Trophoblast cell (in vitro differentiated cells and primary cell): ENCODE data around the gene G3BP2.

Experiments
- DNase-seq, 2 donors: peaks; one replicate each; pipeline ENCODE4 v3.0.0-alpha.2; 2016
- H2AFZ ChIP-seq: 2 replicates; pipeline ENCODE4 v1.6.1; 2013; ENCODE audit warnings: low read length, moderate library complexity, mild to moderate bottlenecking; ENCODE audit not compliant: insufficient read depth, poor library complexity
- H2AK5ac ChIP-seq: 2 replicates; pipeline ENCODE4 v1.6.1; 2013; ENCODE audit warnings: mild to moderate bottlenecking, low read length
- H2BK120ac ChIP-seq: 2 replicates; pipeline ENCODE4 v1.6.1; 2013; ENCODE audit warnings: low read length, mild to moderate bottlenecking, moderate library complexity; ENCODE audit not compliant: insufficient read depth, poor library complexity
- H2BK12ac ChIP-seq: 2 replicates; pipeline ENCODE4 v1.6.1; 2013; ENCODE audit warnings: mild to moderate bottlenecking, low read length, moderate library complexity
- H2BK5ac ChIP-seq: 2 replicates; pipeline ENCODE4 v1.6.1; 2013; ENCODE audit warnings: low read length, low read depth, moderate library complexity, mild to moderate bottlenecking; ENCODE audit not compliant: poor library complexity
- H3K14ac ChIP-seq: 2 replicates; pipeline ENCODE4 v1.6.1; 2013; ENCODE audit warnings: mild to moderate bottlenecking, low read length
- H3K18ac ChIP-seq: 2 replicates; pipeline ENCODE4 v1.6.1; 2013; ENCODE audit warnings: mild to moderate bottlenecking, low read length
- H3K23ac ChIP-seq: 2 replicates; pipeline ENCODE4 v1.6.1; 2013; ENCODE audit warnings: low read length
- H3K27ac ChIP-seq: 2 replicates; pipeline ENCODE4 v1.5.1; 2013; ENCODE audit warnings: low read depth, mild to moderate bottlenecking, inconsistent platforms, low read length, moderate library complexity
- H3K27me3 ChIP-seq: 2 replicates; pipeline ENCODE4 v1.6.1; 2013; ENCODE audit warnings: inconsistent platforms, mild to moderate bottlenecking, low read length, moderate library complexity; ENCODE audit not compliant: insufficient read depth
- H3K36me3 ChIP-seq, 2 experiments: 1 replicate in 1 of 2; 2 replicates in 1 of 2; pipeline ENCODE4 v1.6.1; 2013; ENCODE audit warnings: low read length in 2 of 2, mild to moderate bottlenecking in 2 of 2, moderate library complexity in 1 of 2; ENCODE audit not compliant: insufficient read depth in 2 of 2, control insufficient read depth in 1 of 2
- H3K4ac ChIP-seq: 2 replicates; pipeline ENCODE4 v1.6.1; 2013; ENCODE audit warnings: low read depth, mild to moderate bottlenecking, low read length, moderate library complexity
- H3K4me1 ChIP-seq, 2 experiments: 1 replicate in 1 of 2; 2 replicates in 1 of 2; pipeline ENCODE4 v1.6.1; 2013; ENCODE audit warnings: low read length in 2 of 2, mild to moderate bottlenecking in 2 of 2, moderate library complexity in 1 of 2; ENCODE audit not compliant: insufficient read depth in 2 of 2, control insufficient read depth in 1 of 2
- H3K4me2 ChIP-seq: 2 replicates; pipeline ENCODE4 v1.6.1; 2013; ENCODE audit warnings: inconsistent platforms, mild to moderate bottlenecking, low read length, moderate library complexity
- H3K4me3 ChIP-seq: 2 replicates; pipeline ENCODE4 v1.5.1; 2013; ENCODE audit warnings: mild to moderate bottlenecking, low read depth, low read length, inconsistent platforms
- H3K79me1 ChIP-seq: one replicate; pipeline ENCODE4 v1.6.1; 2013; ENCODE audit warnings: low read length
- H3K79me2 ChIP-seq: 2 replicates; pipeline ENCODE4 v1.6.1; 2013; ENCODE audit warnings: low read length, mild to moderate bottlenecking; ENCODE audit not compliant: control insufficient read depth, insufficient read depth, poor library complexity
- H3K9ac ChIP-seq: 2 replicates; pipeline ENCODE4 v1.6.1; 2013; ENCODE audit warnings: mild to moderate bottlenecking, low read length
- H3K9me3 ChIP-seq: 2 replicates; pipeline ENCODE4 v1.6.1; 2013; ENCODE audit warnings: low read depth, mild to moderate bottlenecking, control low read depth, inconsistent platforms, low read length; ENCODE audit not compliant: insufficient read depth
- H4K12ac ChIP-seq: 2 replicates; pipeline ENCODE4 v1.6.1; 2013; ENCODE audit warnings: low read depth, mild to moderate bottlenecking, low read length, moderate library complexity
- H4K8ac ChIP-seq: 2 replicates; pipeline ENCODE4 v1.6.1; 2013; ENCODE audit warnings: low read depth, mild to moderate bottlenecking, low read length, moderate library complexity
- H4K91ac ChIP-seq: one replicate; pipeline ENCODE4 v1.6.1; 2013; ENCODE audit warnings: low read depth, mild to moderate bottlenecking, low read length, moderate library complexity
- WGBS: extraction: QIAGEN DNeasy Blood & Tissue Kit; methylation state at CpG from one replicate; pipeline ENCODE4 v1.1.7; 2013; ENCODE audit warnings: missing lambda C conversion rate; ENCODE audit not compliant: insufficient read length, insufficient coverage; ENCODE audit errors: extremely low coverage; 5-methylcytosine and 5-hydroxymethylcytosine counted together

The G3BP2 gene

GRCh38 chr4:75699299-75699698 lies 26.1 kb upstream of the G3BP2 start:
- Histone ChIP-seq H4K8ac (no peak overlapping the region), H2BK12ac (no peak overlapping the region), H4K12ac (no peak overlapping the region), H2BK5ac (no peak overlapping the region), H3K79me1 (no peaks in the 10 kb centered on the region), H4K91ac (no peak overlapping the region), H3K4ac (no peak overlapping the region), H3K79me2 (no peaks in the 10 kb centered on the region), H3K18ac (no peak overlapping the region), H3K27me3 (no peaks in the 10 kb centered on the region), H2AK5ac (no peak overlapping the region), H2BK120ac (no peak overlapping the region), H3K14ac (no peak overlapping the region), H3K4me3 (no peak overlapping the region), H3K9me3 (no peaks in the 10 kb centered on the region), H3K4me1 (peaks cover 6 to 9% of the 10 kb centered on the region in 2 experiments), H3K27ac (no peak overlapping the region), H3K23ac (no peak overlapping the region), H3K9ac (no peak overlapping the region), H2AFZ (no peak overlapping the region), H3K36me3 (no peaks in the 10 kb centered on the region), H3K4me2 (no peak overlapping the region)
- WGBS: no CpG with 5 or more reads among the region's 1 CpG
- DNase-seq: no peak

GRCh38 chr4:75698963-75699228 lies 25.7 kb upstream of the G3BP2 start:
- H3K36me3 ChIP-seq: no peaks in the 10 kb centered on the region
- no peak overlapping the region for H4K91ac ChIP-seq
- no peaks in the 10 kb centered on the region for H3K27me3 ChIP-seq
- no peak overlapping the region for H2AK5ac ChIP-seq
- no peak overlapping the region for H2BK5ac ChIP-seq
- H3K4ac ChIP-seq: no peak overlapping the region
- H3K9me3 ChIP-seq: no peaks in the 10 kb centered on the region
- H3K4me3 ChIP-seq: no peak overlapping the region
- H2BK120ac ChIP-seq: no peak overlapping the region
- WGBS: no CpG with 5 or more reads among the region's 2 CpGs
- H4K12ac ChIP-seq: no peak overlapping the region
- H4K8ac ChIP-seq: no peak overlapping the region
- H3K79me2 ChIP-seq: no peaks in the 10 kb centered on the region
- H3K18ac ChIP-seq: no peak overlapping the region
- no peak overlapping the region for H3K23ac ChIP-seq
- no peak overlapping the region for H3K27ac ChIP-seq
- H3K9ac ChIP-seq: no peak overlapping the region
- no peak overlapping the region for H3K14ac ChIP-seq
- peaks cover 6 to 9% of the 10 kb centered on the region in 2 experiments for H3K4me1 ChIP-seq
- no peak overlapping the region for H2AFZ ChIP-seq
- H3K4me2 ChIP-seq: no peak overlapping the region
- DNase-seq: no peak
- H3K79me1 ChIP-seq: no peaks in the 10 kb centered on the region
- no peak overlapping the region for H2BK12ac ChIP-seq

- DNase-seq: peak in 1 of 2 donors; percentile 16
- H3K9ac ChIP-seq: no peak overlapping the region
- H3K23ac ChIP-seq: no peak overlapping the region
- no peak overlapping the region for H2BK120ac ChIP-seq
- H2AFZ ChIP-seq: no peak overlapping the region
- H2BK12ac ChIP-seq: no peak overlapping the region
- no peak overlapping the region for H3K4ac ChIP-seq
- H2BK5ac ChIP-seq: no peak overlapping the region
- no peak overlapping the region for H2AK5ac ChIP-seq
- H3K4me1 ChIP-seq: peaks cover 6 to 9% of the 10 kb centered on the region in 2 experiments
- no peak overlapping the region for H4K91ac ChIP-seq
- no peaks in the 10 kb centered on the region for H3K36me3 ChIP-seq
- no peak overlapping the region for H3K27ac ChIP-seq
- H3K14ac ChIP-seq: no peak overlapping the region
- no peak overlapping the region for H3K4me3 ChIP-seq
- H3K9me3 ChIP-seq: no peaks in the 10 kb centered on the region
- H4K8ac ChIP-seq: no peak overlapping the region
- no peak overlapping the region for H4K12ac ChIP-seq
- no peaks in the 10 kb centered on the region for H3K79me2 ChIP-seq
- no peaks in the 10 kb centered on the region for H3K79me1 ChIP-seq
- no peaks in the 10 kb centered on the region for H3K27me3 ChIP-seq
- no peak overlapping the region for H3K4me2 ChIP-seq
- no peak overlapping the region for H3K18ac ChIP-seq
- WGBS: no CpG with 5 or more reads among the region's 6 CpGs
Measured at GRCh38 chr4:75698162-75698962, 25.2 kb upstream of the G3BP2 start.

GRCh38 chr4:75696581-75696980 lies 23.4 kb upstream of the G3BP2 start:
- Histone ChIP-seq H3K79me1 (no peaks in the 10 kb centered on the region), H3K9ac (no peak overlapping the region), H4K8ac (no peak overlapping the region), H4K12ac (no peak overlapping the region), H4K91ac (no peak overlapping the region), H3K27me3 (no peaks in the 10 kb centered on the region), H3K23ac (no peak overlapping the region), H2AK5ac (no peak overlapping the region), H2BK12ac (no peak overlapping the region), H3K36me3 (no peaks in the 10 kb centered on the region), H3K4me3 (no peak overlapping the region), H3K14ac (no peak overlapping the region), H3K27ac (no peak overlapping the region), H3K18ac (no peak overlapping the region), H3K79me2 (no peaks in the 10 kb centered on the region), H3K9me3 (no peaks in the 10 kb centered on the region), H3K4me2 (no peak overlapping the region), H2BK120ac (no peak overlapping the region), H3K4ac (no peak overlapping the region), H2BK5ac (no peak overlapping the region), H2AFZ (no peak overlapping the region), H3K4me1 (peaks cover 3 to 4% of the 10 kb centered on the region in 2 experiments)
- no peak for DNase-seq
- no CpG with 5 or more reads among the region's 3 CpGs for WGBS
